Measurements from ENCODE around the gene GULP1.

Gene GULP1

GRCh38 chr2:188360485-188361263 is 69.0 kb downstream of the GULP1 start:
- TF ChIP-seq CTCF (IDR thresholded peaks at IDR 0.05; ENCODE audit: unreplicated experiment in 3 of 3): no peak
- Mint-ChIP-seq H3K27ac (no peak overlapping the region), H3K4me3 (no peak overlapping the region), H3K27me3 (ENCODE audit: low read depth) (no peaks in the 10 kb centered on the region), H3K36me3 (ENCODE audit: low read depth) (peaks cover 4% of the 10 kb centered on the region), H3K9me3 (peaks cover 4% of the 10 kb centered on the region), H3K4me1 (no peaks in the 10 kb centered on the region)

GRCh38 chr2:188364033-188364630 is 72.5 kb downstream of the GULP1 start:
- H3K36me3 Mint-ChIP-seq (ENCODE audit: low read depth): no peaks in the 10 kb centered on the region
- H3K4me1 Mint-ChIP-seq: no peaks in the 10 kb centered on the region
- H3K9me3 Mint-ChIP-seq: no peaks in the 10 kb centered on the region
- no peak for TF ChIP-seq CTCF (IDR thresholded peaks at IDR 0.05; ENCODE audit: unreplicated experiment in 3 of 3)
- no peak overlapping the region for H3K27ac Mint-ChIP-seq
- H3K27me3 Mint-ChIP-seq (ENCODE audit: low read depth): no peaks in the 10 kb centered on the region
- H3K4me3 Mint-ChIP-seq: no peak overlapping the region

GRCh38 chr2:188365058-188365641 is 73.5 kb downstream of the GULP1 start:
- Mint-ChIP-seq H3K27me3 (ENCODE audit: low read depth) (no peaks in the 10 kb centered on the region), H3K27ac (no peak overlapping the region), H3K36me3 (ENCODE audit: low read depth) (no peaks in the 10 kb centered on the region), H3K4me1 (no peaks in the 10 kb centered on the region), H3K4me3 (no peak overlapping the region), H3K9me3 (no peaks in the 10 kb centered on the region)
- no peak for TF ChIP-seq CTCF (IDR thresholded peaks at IDR 0.05; ENCODE audit: unreplicated experiment in 3 of 3)

- H3K4me3 Mint-ChIP-seq: no peak overlapping the region
- no peak overlapping the region for H3K27ac Mint-ChIP-seq
- H3K36me3 Mint-ChIP-seq (ENCODE audit: low read depth): no peaks in the 10 kb centered on the region
- no peaks in the 10 kb centered on the region for H3K4me1 Mint-ChIP-seq
- no peaks in the 10 kb centered on the region for H3K9me3 Mint-ChIP-seq
- H3K27me3 Mint-ChIP-seq (ENCODE audit: low read depth): no peaks in the 10 kb centered on the region
- no peak for TF ChIP-seq CTCF (IDR thresholded peaks at IDR 0.05; ENCODE audit: unreplicated experiment in 3 of 3)
Measured at GRCh38 chr2:188367164-188367563, 75.5 kb downstream of the GULP1 start.

- Mint-ChIP-seq H3K9me3 (no peaks in the 10 kb centered on the region), H3K4me1 (no peaks in the 10 kb centered on the region), H3K36me3 (ENCODE audit: low read depth) (no peaks in the 10 kb centered on the region), H3K27me3 (ENCODE audit: low read depth) (no peaks in the 10 kb centered on the region), H3K27ac (no peak overlapping the region), H3K4me3 (no peak overlapping the region)
- peak in 2 of 3 experiments; percentile 27 to 50 for TF ChIP-seq CTCF (IDR thresholded peaks at IDR 0.05; ENCODE audit: unreplicated experiment in 3 of 3)
Measured at GRCh38 chr2:188369365-188369764, 77.7 kb downstream of the GULP1 start.

Measured in nephron (organoid).